Naive thymus-derived CD4-positive, alpha-beta T cell (primary cell): ENCODE results near the gene DCDC2. TPM values are rescaled to one million over a fixed set of nuclear protein-coding genes. Genes with fewer than 3 reads are reported as not detected.
"Not testable (repeated sequence)": the region's sequence is repeated elsewhere in the genome, so short reads cannot be mapped to it uniquely, and the experiment has no call there.

Source experiments
- ATAC-seq: fragments of 150-1000 bp; cut with Tn5 transposase; 2 replicates; pipeline ENCODE4 v1.10.0; 2021; ENCODE audit warnings: mild to moderate bottlenecking, moderate library complexity
- CTCF ChIA-PET: fragments of 350-600 bp; sonication (Branson Sonifier 250); formaldehyde crosslinking; loops from one replicate; lab custom pipeline; 2021; ENCODE audit warnings: antibody characterized with exemption; lab: Charles Lee
- POLR2A ChIA-PET: fragments of 350-600 bp; sonication (Branson Sonifier 250); formaldehyde crosslinking; loops from one replicate; lab custom pipeline; 2021; ENCODE audit warnings: antibody characterized with exemption, inconsistent platforms; lab: Charles Lee
- DNase-seq, 9 donors: peaks; one replicate each; pipeline versions ENCODE4 v3.0.0 to v3.0.0-alpha.2; 2020 to 2022; ENCODE audit warnings: mixed read lengths in 1 of 9
- H3K27ac ChIP-seq: one replicate; pipeline ENCODE4 v1.7.0; 2013; ENCODE audit warnings: mild to moderate bottlenecking, low read depth, low read length, moderate library complexity
- H3K27me3 ChIP-seq, 2 donors: one replicate each; pipeline ENCODE4 v1.7.0; 2013; ENCODE audit warnings: low read length in 2 of 2, mild to moderate bottlenecking in 2 of 2, moderate library complexity in 2 of 2; ENCODE audit not compliant: control insufficient read depth in 2 of 2, insufficient read depth in 2 of 2
- H3K36me3 ChIP-seq, 3 experiments: 1 replicate in 2 of 3; 2 replicates in 1 of 3; pipeline ENCODE4 v1.7.0; 2013; ENCODE audit warnings: low read length in 3 of 3, mild to moderate bottlenecking in 3 of 3, moderate library complexity in 1 of 3; ENCODE audit not compliant: insufficient read depth in 3 of 3, control insufficient read depth in 2 of 3
- H3K4me1 ChIP-seq, 2 donors: one replicate each; pipeline ENCODE4 v1.7.0; 2013; ENCODE audit warnings: low read length in 2 of 2, mild to moderate bottlenecking in 2 of 2, moderate library complexity in 1 of 2; ENCODE audit not compliant: control insufficient read depth in 2 of 2, insufficient read depth in 2 of 2
- H3K4me3 ChIP-seq: 2 replicates; pipeline ENCODE4 v1.7.0; 2013; ENCODE audit warnings: mild to moderate bottlenecking, low read length
- H3K9me3 ChIP-seq, 3 experiments: 1 replicate in 2 of 3; 2 replicates in 1 of 3; pipeline ENCODE4 v1.7.0; 2013; ENCODE audit warnings: low read length in 3 of 3; ENCODE audit not compliant: control insufficient read depth in 2 of 3
- H3K27ac Mint-ChIP-seq, 9 donors: one replicate each; pipeline ENCODE4 v1.8.0; 2020 to 2022; ENCODE audit warnings: mixed read lengths in 9 of 9, mild to moderate bottlenecking in 8 of 9, moderate library complexity in 5 of 9, inconsistent platforms in 2 of 9
- H3K27me3 Mint-ChIP-seq, 5 donors: one replicate each; pipeline ENCODE4 v1.8.0; 2021 to 2022; ENCODE audit warnings: mixed read lengths in 5 of 5, mild to moderate bottlenecking in 1 of 5
- H3K36me3 Mint-ChIP-seq, 5 donors: one replicate each; pipeline ENCODE4 v1.8.0; 2020 to 2022; ENCODE audit warnings: mixed read lengths in 5 of 5, mild to moderate bottlenecking in 3 of 5, inconsistent platforms in 1 of 5
- H3K4me1 Mint-ChIP-seq, 7 donors: one replicate each; pipeline ENCODE4 v1.8.0; 2020 to 2022; ENCODE audit warnings: mixed read lengths in 7 of 7, mild to moderate bottlenecking in 3 of 7, inconsistent platforms in 1 of 7
- H3K4me3 Mint-ChIP-seq, 10 donors: one replicate each; pipeline ENCODE4 v1.8.0; 2020 to 2022; ENCODE audit warnings: mild to moderate bottlenecking in 10 of 10, mixed read lengths in 10 of 10, moderate library complexity in 6 of 10, inconsistent platforms in 2 of 10
- H3K9me3 Mint-ChIP-seq, 11 donors: one replicate each; pipeline ENCODE4 v1.8.0; 2020 to 2022; ENCODE audit warnings: mixed read lengths in 11 of 11, mild to moderate bottlenecking in 4 of 11, inconsistent platforms in 1 of 11, moderate library complexity in 1 of 11
- intact Hi-C, 2 donors: fragments of 100-400 bp; cut with micrococcal nuclease; formaldehyde crosslinking; loops; one replicate each; pipeline ENCODE4 v1.15.1; 2023
- polyA plus RNA-seq, 2 donors: library from polyadenylated mRNA; unstranded; fragments of 300-500 nt; fragmentation: Illumina TruSeq; gene quantifications; one replicate each; pipeline ENCODE4 v1.2.3, GENCODE V29; 2021
- total RNA-seq, 6 experiments: library from RNA in 5 of 6; stranded (reverse) in 5 of 6; gene quantifications; 1 replicate in 5 of 6; 2 replicates in 1 of 6; pipeline ENCODE4 v1.2.3 and lab custom pipeline; 2021 to 2026

DCDC2 gene
- total and polyA plus RNA-seq, 7 experiments from 2014 or later, result 0.24 to 0.92 TPM; not detected in 5

DNA sequence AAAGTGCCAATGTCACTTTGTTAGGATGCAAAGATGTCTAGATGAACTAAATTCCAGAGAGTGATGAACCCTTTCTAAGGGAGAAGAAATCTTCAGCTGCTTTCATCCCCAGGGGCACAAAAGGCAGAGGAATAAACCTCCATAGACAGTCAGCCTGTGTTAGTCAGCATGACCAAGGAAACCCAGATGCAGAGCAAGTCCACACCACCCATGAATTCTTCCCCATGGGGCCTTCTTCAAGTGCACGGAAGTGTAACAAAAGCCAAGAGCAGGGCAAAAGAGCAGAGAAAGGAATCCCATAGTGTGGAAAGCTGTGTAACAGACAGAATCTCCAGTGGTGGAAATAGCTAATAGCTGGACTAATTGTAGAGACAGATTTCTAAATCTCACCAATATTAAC, 50.0 kb downstream of the DCDC2 start:
- Histone ChIP-seq H3K4me3 (no peak overlapping the region), H3K27me3 (no peaks in the 10 kb centered on the region), H3K27ac (no peak overlapping the region), H3K9me3 (no peaks in the 10 kb centered on the region), H3K36me3 (no peaks in the 10 kb centered on the region), H3K4me1 (no peaks in the 10 kb centered on the region)
- peaks cover 0 to 6% (median 0%) of the 10 kb centered on the region in 5 donors for H3K36me3 Mint-ChIP-seq
- no peak overlapping the region for H3K4me3 Mint-ChIP-seq
- intact Hi-C loops, result no loop called here
- no peak for DNase-seq
- peaks cover 4 to 24% (median 7%) of the 10 kb centered on the region in 11 donors for H3K9me3 Mint-ChIP-seq
- no peak for ATAC-seq
- H3K27me3 Mint-ChIP-seq, result peaks cover 5 to 27% (median 20%) of the 10 kb centered on the region in 5 donors
- CTCF ChIA-PET, result no interaction called here
- POLR2A ChIA-PET, result no interaction called here
- H3K27ac Mint-ChIP-seq, result no peak overlapping the region
- no peaks in the 10 kb centered on the region for H3K4me1 Mint-ChIP-seq

DNA sequence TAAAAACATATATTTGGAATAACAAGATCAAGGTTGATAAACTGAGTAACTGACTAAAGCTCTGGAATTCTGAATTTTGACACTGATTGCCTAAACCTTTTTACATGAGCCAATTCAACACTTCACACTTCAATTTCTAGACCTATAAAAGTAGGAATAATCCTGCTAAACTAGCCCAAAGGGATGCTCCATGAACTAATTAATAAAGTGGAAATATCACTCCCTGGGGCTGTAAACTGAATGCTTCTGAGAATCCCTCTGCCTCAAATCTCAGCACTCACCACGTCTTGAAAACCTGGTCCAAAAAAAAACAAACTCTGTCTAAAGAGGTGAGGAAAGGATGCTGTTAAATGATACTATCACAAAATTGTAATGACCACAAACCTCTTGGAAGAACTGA, 50.9 kb downstream of the DCDC2 start:
- Mint-ChIP-seq H3K27me3 (peaks cover 5 to 31% (median 24%) of the 10 kb centered on the region in 5 donors), H3K4me3 (no peak overlapping the region), H3K36me3 (peaks cover 0 to 4% (median 0%) of the 10 kb centered on the region in 5 donors), H3K4me1 (no peaks in the 10 kb centered on the region), H3K27ac (no peak overlapping the region), H3K9me3 (peaks cover 4 to 18% (median 5%) of the 10 kb centered on the region in 11 donors)
- H3K27me3 ChIP-seq, result no peaks in the 10 kb centered on the region
- ChIA-PET CTCF (no interaction called here), POLR2A (no interaction called here)
- intact Hi-C loops, result no loop called here
- no peaks in the 10 kb centered on the region for H3K36me3 ChIP-seq
- no peaks in the 10 kb centered on the region for H3K4me1 ChIP-seq
- DNase-seq (no peak), ATAC-seq (no peak)
- no peak overlapping the region for H3K27ac ChIP-seq
- no peaks in the 10 kb centered on the region for H3K9me3 ChIP-seq
- H3K4me3 ChIP-seq, result no peak overlapping the region

DNA sequence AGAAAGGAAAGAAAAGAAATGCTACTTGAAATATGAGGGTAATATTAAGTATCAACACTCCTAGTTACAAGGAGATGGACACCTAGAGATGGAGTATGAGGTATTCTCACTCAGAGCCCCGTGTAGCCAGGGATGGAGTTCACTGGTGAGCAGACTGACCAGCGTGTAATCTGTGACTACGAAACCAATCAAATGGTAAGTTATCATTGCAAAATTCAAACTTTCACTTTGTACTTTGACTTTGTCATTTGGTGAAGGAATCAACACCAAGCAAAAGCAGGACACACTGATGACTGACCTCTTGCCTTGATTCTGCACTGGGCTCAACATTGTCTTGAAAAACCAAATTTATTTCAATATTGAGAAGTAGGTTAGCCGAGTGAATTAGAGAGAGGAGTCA, 51.8 kb downstream of the DCDC2 start:
- Histone ChIP-seq H3K27me3 (no peaks in the 10 kb centered on the region), H3K4me3 (no peak overlapping the region), H3K4me1 (no peaks in the 10 kb centered on the region), H3K9me3 (no peaks in the 10 kb centered on the region), H3K27ac (no peak overlapping the region), H3K36me3 (no peaks in the 10 kb centered on the region)
- Mint-ChIP-seq H3K4me3 (no peak overlapping the region), H3K27ac (no peak overlapping the region), H3K36me3 (no peaks in the 10 kb centered on the region), H3K4me1 (no peaks in the 10 kb centered on the region), H3K27me3 (peaks cover 5 to 28% (median 19%) of the 10 kb centered on the region in 5 donors), H3K9me3 (peaks cover 0 to 9% (median 1%) of the 10 kb centered on the region in 11 donors)
- ChIA-PET POLR2A (no interaction called here), CTCF (no interaction called here)
- DNase-seq (no peak), ATAC-seq (no peak)
- intact Hi-C loops, result no loop called here

DNA sequence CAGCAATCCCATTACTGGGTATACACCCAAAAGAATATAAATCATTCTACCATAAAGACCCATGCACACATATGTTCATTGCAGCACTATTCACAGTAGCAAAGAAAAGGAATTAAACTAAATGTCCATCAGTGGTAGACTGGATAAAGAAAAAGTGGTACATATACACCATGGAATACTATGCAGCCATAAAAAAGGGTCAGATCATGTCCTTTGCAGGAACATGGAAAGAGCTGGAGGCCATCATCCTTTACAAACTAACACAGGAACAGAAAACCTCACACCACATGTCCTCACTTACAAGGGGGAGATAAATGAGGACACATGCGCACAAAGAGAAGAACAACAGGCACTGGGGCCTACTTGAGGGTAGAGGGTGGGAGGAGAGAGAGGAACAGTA, 60.9 kb downstream of the DCDC2 start:
- no peak overlapping the region for H3K27ac ChIP-seq
- POLR2A ChIA-PET, result no interaction called here
- ATAC-seq (no peak), DNase-seq (no peak)
- peaks cover 0 to 5% (median 0%) of the 10 kb centered on the region in 3 experiments for H3K9me3 ChIP-seq
- H3K9me3 Mint-ChIP-seq, result peaks cover 5 to 36% (median 12%) of the 10 kb centered on the region in 11 donors
- CTCF ChIA-PET, result no interaction called here
- H3K4me1 Mint-ChIP-seq, result no peaks in the 10 kb centered on the region
- no peaks in the 10 kb centered on the region for H3K36me3 ChIP-seq
- H3K27me3 Mint-ChIP-seq, result peaks cover 0 to 29% (median 14%) of the 10 kb centered on the region in 5 donors
- H3K4me3 ChIP-seq, result no peak overlapping the region
- intact Hi-C loops, result no loop called here
- no peaks in the 10 kb centered on the region for H3K4me1 ChIP-seq
- no peak overlapping the region for H3K27ac Mint-ChIP-seq
- H3K27me3 ChIP-seq, result no peaks in the 10 kb centered on the region
- no peak overlapping the region for H3K4me3 Mint-ChIP-seq
- H3K36me3 Mint-ChIP-seq, result peaks cover 0 to 10% (median 6%) of the 10 kb centered on the region in 5 donors

DNA sequence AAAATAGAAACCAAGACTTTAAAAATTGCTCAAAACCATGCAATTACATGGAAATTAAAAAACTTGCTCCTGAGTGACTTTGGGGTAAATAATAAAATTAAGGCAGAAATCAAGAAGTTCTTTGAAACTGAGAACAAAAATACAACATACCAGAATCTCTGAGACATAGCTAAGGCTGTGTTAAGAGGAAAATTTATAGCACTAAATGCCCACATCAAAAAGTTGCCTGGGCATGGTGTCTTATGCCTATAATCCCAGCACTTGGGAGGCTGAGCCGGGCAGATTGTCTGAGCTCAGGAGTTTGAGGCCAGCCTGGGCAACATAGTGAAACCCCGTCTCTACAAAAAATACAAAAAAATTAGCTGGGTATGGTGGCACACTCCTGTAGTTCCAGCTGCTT, 64.0 kb downstream of the DCDC2 start:
- H3K4me1 ChIP-seq, H3K4me3 Mint-ChIP-seq, POLR2A ChIA-PET, intact Hi-C loops, H3K4me1 Mint-ChIP-seq, ATAC-seq, H3K27ac ChIP-seq, H3K9me3 ChIP-seq, H3K27me3 ChIP-seq, H3K36me3 ChIP-seq, H3K27ac Mint-ChIP-seq, CTCF ChIA-PET, H3K4me3 ChIP-seq, DNase-seq: not testable (repeated sequence)
- peaks cover 0 to 10% (median 6%) of the 10 kb centered on the region in 5 donors for H3K36me3 Mint-ChIP-seq
- H3K27me3 Mint-ChIP-seq, result peaks cover 0 to 29% (median 14%) of the 10 kb centered on the region in 5 donors
- H3K9me3 Mint-ChIP-seq, result peaks cover 5 to 36% (median 12%) of the 10 kb centered on the region in 11 donors

DNA sequence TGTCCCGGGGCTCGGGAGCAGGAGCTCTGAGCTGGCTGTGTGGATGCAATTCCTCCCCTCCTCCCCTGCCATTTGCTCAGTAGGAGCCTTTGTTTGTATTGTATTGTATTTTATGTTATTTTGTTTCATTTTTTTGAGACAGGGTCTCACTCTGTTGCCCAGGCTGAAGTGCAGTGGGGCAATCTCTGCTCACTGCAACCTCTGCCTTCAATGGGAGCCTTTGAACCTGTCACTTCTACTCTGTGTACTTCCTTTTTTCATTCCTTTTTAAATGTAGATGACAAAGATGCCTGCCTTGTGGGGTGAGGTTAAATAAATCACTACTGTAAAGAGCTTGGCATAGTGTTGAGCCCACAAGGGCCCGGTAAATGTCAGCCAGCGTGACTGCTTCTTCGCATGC, 70.6 kb downstream of the DCDC2 start:
- no peaks in the 10 kb centered on the region for H3K27me3 ChIP-seq
- POLR2A ChIA-PET, result no interaction called here
- no peak for ATAC-seq

DNA sequence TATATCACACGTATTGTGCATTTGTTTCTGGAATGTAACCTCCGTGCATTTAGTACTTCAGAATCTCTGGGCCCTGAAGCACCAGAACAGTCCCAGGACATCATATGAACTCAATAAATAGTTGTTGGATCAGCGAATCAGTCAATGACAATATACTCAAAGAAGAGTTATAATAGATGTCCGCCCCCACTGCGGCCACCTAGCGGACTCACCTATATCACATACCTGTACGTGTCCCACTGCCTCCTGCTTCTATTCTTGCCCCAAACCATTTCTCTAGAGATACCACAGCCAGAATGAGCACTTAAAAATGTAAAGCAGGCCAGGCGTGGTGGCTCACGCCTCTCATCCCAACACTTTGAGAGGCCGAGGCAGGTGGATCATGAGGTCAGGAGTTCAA, 73.9 kb downstream of the DCDC2 start:
- ATAC-seq, result no peak
- H3K4me1 Mint-ChIP-seq, result peaks cover 0 to 7% (median 6%) of the 10 kb centered on the region in 7 donors
- no peak for DNase-seq

More for the DNA sequence above, 70.6 kb downstream of the DCDC2 start:
- CTCF ChIA-PET, result no interaction called here
- H3K9me3 ChIP-seq, result no peaks in the 10 kb centered on the region
- Mint-ChIP-seq H3K9me3 (no peaks in the 10 kb centered on the region), H3K27ac (no peak overlapping the region), H3K4me1 (peaks cover 0 to 7% (median 6%) of the 10 kb centered on the region in 7 donors), H3K36me3 (no peaks in the 10 kb centered on the region), H3K27me3 (peaks cover 0 to 2% (median 0%) of the 10 kb centered on the region in 5 donors), H3K4me3 (no peak overlapping the region)
- H3K4me3 ChIP-seq, result no peak overlapping the region
- intact Hi-C loops, result loop anchor here in 1 of 2 donors (10.0 kb wide), 1 partner anchor 408 kb away; no protein-coding TSS in a partner anchor
- H3K4me1 ChIP-seq, result no peaks in the 10 kb centered on the region
- DNase-seq, result no peak
- no peak overlapping the region for H3K27ac ChIP-seq
- H3K36me3 ChIP-seq, result no peaks in the 10 kb centered on the region

More for the DNA sequence above, 73.9 kb downstream of the DCDC2 start:
- CTCF ChIA-PET, result interaction anchor here (0.6 to 1.3 kb wide), 5 partner anchors 27 to 210 kb away, joined by 3 to 5 read pairs (median 3); partner anchors contain the start of gene ALDH5A1
- Mint-ChIP-seq H3K27ac (no peak overlapping the region), H3K4me3 (no peak overlapping the region), H3K36me3 (no peaks in the 10 kb centered on the region), H3K27me3 (peaks cover 2 to 11% (median 9%) of the 10 kb centered on the region in 5 donors), H3K9me3 (no peaks in the 10 kb centered on the region)
- no peaks in the 10 kb centered on the region for H3K9me3 ChIP-seq
- H3K27ac ChIP-seq, result no peak overlapping the region
- H3K4me1 ChIP-seq, result no peaks in the 10 kb centered on the region
- H3K27me3 ChIP-seq, result no peaks in the 10 kb centered on the region
- H3K4me3 ChIP-seq, result no peak overlapping the region
- POLR2A ChIA-PET, result no interaction called here
- intact Hi-C loops, result loop anchor here (5.0 to 10.0 kb wide), 3 partner anchors 73 to 411 kb away; partner anchors contain the start of genes DCDC2 (in 1 of the 2) and MRS2 (in 1 of the 2)
- H3K36me3 ChIP-seq, result no peaks in the 10 kb centered on the region
